Mammary epithelial cell (primary cell): ENCODE results near the gene ATXN1.

ENCODE experiments used
- CTCF ChIP-seq, 2 donors: IDR thresholded peaks in 1 of 2; conservative IDR thresholded peaks in 1 of 2; 2 replicates each; pipeline ENCODE4 v1.5.1; 2011 to 2012; ENCODE audit warnings: inconsistent platforms in 2 of 2, low read length in 2 of 2, mild to moderate bottlenecking in 2 of 2, control low read depth in 1 of 2, low read depth in 1 of 2; ENCODE audit not compliant: insufficient read depth in 1 of 2; ENCODE audit errors: extremely low read depth in 1 of 2
- EZH2 ChIP-seq: IDR thresholded peaks from 2 replicates; pipeline ENCODE4 v1.6.1; 2012; ENCODE audit warnings: low read length, inconsistent platforms, borderline replicate concordance

- TF ChIP-seq CTCF (conservative IDR thresholded peaks at IDR 0.05 in 1 of 2, IDR thresholded peaks at IDR 0.05 in 1 of 2; ENCODE audit: extremely low read depth in 1 of 2, insufficient read depth in 1 of 2, low read depth in 1 of 2, low read length in 2 of 2): no peak
- TF ChIP-seq EZH2: no peak
Observed at GRCh38 chr6:16371401-16371800, 389.9 kb downstream of the ATXN1 start.
